ENCODE measurements around the gene MYO1D.

MYO1D gene

DNA sequence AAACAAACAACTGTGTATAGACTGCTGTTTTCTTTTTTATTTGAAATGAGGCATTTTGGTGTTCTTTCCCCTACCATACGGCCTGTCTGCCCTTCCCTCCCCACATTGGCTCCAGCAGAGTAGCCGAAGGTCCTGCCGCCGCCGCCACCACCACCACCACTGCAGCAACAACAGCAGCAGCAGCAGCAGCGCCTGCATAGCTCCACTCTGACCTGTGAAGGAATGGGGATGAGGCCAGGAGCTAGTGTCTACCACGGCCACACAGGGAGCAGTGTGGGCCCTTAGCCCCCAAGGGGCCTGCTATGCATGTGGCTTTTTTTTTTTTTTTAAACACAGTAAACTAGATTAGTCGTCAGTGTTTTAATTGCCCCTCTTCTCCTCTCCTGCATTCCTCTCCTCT is 395.7 kb downstream of the MYO1D start:
- H3K4me3 ChIP-seq (ENCODE audit: low read depth, low read length) = no peak overlapping the region
- no peak overlapping the region for H3K27ac ChIP-seq
- TF ChIP-seq, protein P1, sequence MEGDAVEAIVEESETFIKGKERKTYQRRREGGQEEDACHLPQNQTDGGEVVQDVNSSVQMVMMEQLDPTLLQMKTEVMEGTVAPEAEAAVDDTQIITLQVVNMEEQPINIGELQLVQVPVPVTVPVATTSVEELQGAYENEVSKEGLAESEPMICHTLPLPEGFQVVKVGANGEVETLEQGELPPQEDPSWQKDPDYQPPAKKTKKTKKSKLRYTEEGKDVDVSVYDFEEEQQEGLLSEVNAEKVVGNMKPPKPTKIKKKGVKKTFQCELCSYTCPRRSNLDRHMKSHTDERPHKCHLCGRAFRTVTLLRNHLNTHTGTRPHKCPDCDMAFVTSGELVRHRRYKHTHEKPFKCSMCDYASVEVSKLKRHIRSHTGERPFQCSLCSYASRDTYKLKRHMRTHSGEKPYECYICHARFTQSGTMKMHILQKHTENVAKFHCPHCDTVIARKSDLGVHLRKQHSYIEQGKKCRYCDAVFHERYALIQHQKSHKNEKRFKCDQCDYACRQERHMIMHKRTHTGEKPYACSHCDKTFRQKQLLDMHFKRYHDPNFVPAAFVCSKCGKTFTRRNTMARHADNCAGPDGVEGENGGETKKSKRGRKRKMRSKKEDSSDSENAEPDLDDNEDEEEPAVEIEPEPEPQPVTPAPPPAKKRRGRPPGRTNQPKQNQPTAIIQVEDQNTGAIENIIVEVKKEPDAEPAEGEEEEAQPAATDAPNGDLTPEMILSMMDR (IDR thresholded peaks at IDR 0.05; ENCODE audit: low read depth, low read length, missing control alignments) = no peak
- peaks cover 50% of the 10 kb centered on the region for H3K36me3 ChIP-seq (replicated peaks)
- no peak for DNase-seq
- no peaks in the 10 kb centered on the region for H3K27me3 ChIP-seq (replicated peaks)
- in situ Hi-C loops (cut with HindIII; ENCODE audit: low pct_ligation_motif_present, low sequenced_read_pairs) = no loop called here

DNA sequence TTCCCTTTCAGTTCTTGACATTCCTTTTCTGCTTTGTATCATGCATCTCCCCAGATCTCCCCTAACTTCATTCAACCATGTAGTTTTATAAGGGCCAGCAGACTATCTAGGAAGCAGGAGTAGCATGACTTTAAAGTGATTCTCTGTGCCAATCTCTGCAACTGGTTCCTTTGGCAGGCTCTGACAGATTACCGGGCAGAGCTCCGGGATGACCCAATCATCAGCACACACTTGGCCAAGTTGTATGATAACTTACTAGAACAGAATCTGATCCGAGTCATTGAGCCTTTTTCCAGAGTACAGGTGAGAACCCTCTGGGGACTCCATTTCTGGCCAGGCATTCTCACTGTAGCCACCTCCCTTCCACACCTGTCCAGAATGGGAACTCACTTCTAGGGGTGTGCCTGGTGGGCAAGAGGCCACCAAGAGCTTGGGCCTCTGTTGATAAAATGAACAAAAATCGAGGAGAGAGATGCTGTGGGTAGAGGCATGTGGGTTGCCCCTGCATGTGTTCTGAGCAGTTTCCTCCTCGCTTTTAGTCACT is 397.8 kb downstream of the MYO1D start:
- DNase-seq = no peak
- Histone ChIP-seq H3K27ac (no peak overlapping the region), H3K36me3 (replicated peaks) (peaks cover 70% of the 10 kb centered on the region), H3K27me3 (replicated peaks) (no peaks in the 10 kb centered on the region), H3K4me3 (ENCODE audit: low read depth, low read length) (no peak overlapping the region)
- TF ChIP-seq, protein P1 (IDR thresholded peaks at IDR 0.05; ENCODE audit: low read depth, low read length, missing control alignments) = no peak
- in situ Hi-C loops (cut with HindIII; ENCODE audit: low pct_ligation_motif_present, low sequenced_read_pairs) = no loop called here

- Histone ChIP-seq H3K27ac (no peak overlapping the region), H3K27me3 (replicated peaks) (no peaks in the 10 kb centered on the region), H3K4me3 (ENCODE audit: low read depth, low read length) (no peak overlapping the region), H3K36me3 (replicated peaks) (peaks cover 74% of the 10 kb centered on the region)
- in situ Hi-C loops (cut with HindIII; ENCODE audit: low pct_ligation_motif_present, low sequenced_read_pairs) = no loop called here
- TF ChIP-seq, protein P1 (IDR thresholded peaks at IDR 0.05; ENCODE audit: low read depth, low read length, missing control alignments) = no peak
- no peak for DNase-seq
Observed at GRCh38 chr17:32477220-32477619, 399.7 kb downstream of the MYO1D start.

DNA sequence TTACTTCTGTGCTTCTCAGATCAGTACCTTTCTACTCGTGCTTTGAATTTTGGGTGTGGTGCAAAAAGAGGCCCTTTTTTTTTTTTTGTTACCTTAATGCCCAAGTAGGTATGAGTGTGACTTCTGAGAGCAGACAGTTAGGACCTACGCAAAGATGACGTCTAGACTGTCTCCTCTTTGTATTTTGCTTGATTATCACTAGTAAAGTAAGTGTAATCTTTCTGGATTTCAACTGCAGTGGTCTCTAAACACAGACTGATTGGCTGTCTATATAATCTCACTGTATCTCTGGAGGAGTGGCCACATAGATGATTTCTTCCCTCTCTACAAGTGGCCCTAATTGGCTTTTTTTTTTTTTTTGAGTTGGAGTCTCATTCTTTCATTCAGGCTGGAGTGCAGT is 401.7 kb downstream of the MYO1D start:
- Histone ChIP-seq H3K4me3 (ENCODE audit: low read depth, low read length) (no peak overlapping the region), H3K27ac (no peak overlapping the region), H3K27me3 (replicated peaks) (no peaks in the 10 kb centered on the region), H3K36me3 (replicated peaks) (peaks cover 87% of the 10 kb centered on the region)
- TF ChIP-seq, protein P1 (IDR thresholded peaks at IDR 0.05; ENCODE audit: low read depth, low read length, missing control alignments) = no peak
- in situ Hi-C loops (cut with HindIII; ENCODE audit: low pct_ligation_motif_present, low sequenced_read_pairs) = no loop called here
- DNase-seq = no peak

DNA sequence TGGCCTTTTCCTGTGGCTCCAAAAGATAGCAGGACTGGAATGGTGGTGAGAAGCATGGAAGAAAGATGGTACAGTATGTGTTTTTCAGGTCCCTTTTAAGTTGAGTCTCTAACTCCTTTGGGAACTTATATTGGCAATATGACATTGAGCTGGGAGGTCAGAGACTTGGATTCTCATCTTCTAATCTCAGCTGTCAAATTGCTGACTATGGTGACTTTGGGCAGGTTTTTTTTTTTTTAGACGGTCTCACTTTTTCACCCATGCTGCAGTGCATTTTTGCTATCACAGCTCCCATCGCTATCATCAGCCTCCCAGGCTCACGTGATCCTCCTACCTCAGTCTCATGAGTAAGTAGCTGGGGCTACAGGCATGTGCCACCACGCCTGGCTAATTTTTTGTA is 405.3 kb downstream of the MYO1D start:
- Histone ChIP-seq H3K4me3 (ENCODE audit: low read depth, low read length) (no peak overlapping the region), H3K27ac (no peak overlapping the region), H3K36me3 (replicated peaks) (peaks cover 82% of the 10 kb centered on the region), H3K27me3 (replicated peaks) (no peaks in the 10 kb centered on the region)
- in situ Hi-C loops (cut with HindIII; ENCODE audit: low pct_ligation_motif_present, low sequenced_read_pairs) = no loop called here
- TF ChIP-seq, protein P1 (IDR thresholded peaks at IDR 0.05; ENCODE audit: low read depth, low read length, missing control alignments) = no peak
- DNase-seq = no peak

All from brain microvascular endothelial cell (primary cell).